K562 (cell line): ENCODE measurements around the gene PALLD. TPM values are rescaled to one million over a fixed set of nuclear protein-coding genes. Genes with fewer than 3 reads are reported as not detected.

ENCODE experiments used
- ATAC-seq: fragments of 200-7000 bp; cut with Tn5 transposase; 3 replicates; pipeline ENCODE4 v1.9.1; 2020; ENCODE audit warnings: moderate library complexity
- BruUV-seq: library from RNA; stranded (reverse); fragments of 400-500 nt; replicated peaks from 2 replicates; lab custom pipeline; 2021; lab: Mats Ljungman, UMichigan
- CTCF ChIA-PET: fragments of 300-600 bp; formaldehyde crosslinking; extraction: SDS; loops from one replicate; lab custom pipeline; 2021; ENCODE audit warnings: low intra/inter-chr PET ratio; lab: Yijun Ruan, JAX
- POLR2A ChIA-PET: fragments of 300-600, 350-650 bp; sonication (Branson Sonifier 250); formaldehyde crosslinking; extraction: SDS; loops from one replicate; lab custom pipeline; 2021; ENCODE audit warnings: antibody characterized with exemption, inconsistent platforms; lab: Yijun Ruan, JAX
- DNase-seq, 4 experiments: peaks; one replicate each; pipeline versions ENCODE4 v3.0.0 to v3.0.0-alpha.2; 2011 to 2018; ENCODE audit warnings: low spot score in 3 of 4, mixed read lengths in 3 of 4; ENCODE audit errors: extremely low read depth in 1 of 4
- FAIRE-seq: peaks from 2 replicates; lab custom pipeline; 2011; peaks lifted over from hg19 to GRCh38; lab: Jason Lieb, UNC
- H2AFZ ChIP-seq: 2 replicates; pipeline ENCODE4 v1.6.0; 2011; ENCODE audit warnings: low read depth, low read length, control low read depth, inconsistent platforms
- H3K27ac ChIP-seq: fragments of 200-600 bp; 3 replicates; pipeline ENCODE4 v1.8.0; 2011; ENCODE audit warnings: low read depth, mild to moderate bottlenecking, control low read depth, inconsistent platforms, low read length, moderate library complexity, mixed read lengths; ENCODE audit errors: extremely low read depth
- H3K27me3 ChIP-seq, 2 experiments: fragments of 300-600 bp in 1 of 2; 2 replicates in 1 of 2; 3 replicates in 1 of 2; pipeline versions ENCODE4 v1.6.0 to v1.8.0; 2011; ENCODE audit warnings: inconsistent platforms in 2 of 2, low read length in 2 of 2, mild to moderate bottlenecking in 1 of 2, mixed read lengths in 1 of 2, moderate library complexity in 1 of 2; ENCODE audit not compliant: control insufficient read depth in 2 of 2, insufficient read depth in 2 of 2
- H3K36me3 ChIP-seq: fragments of 300-600 bp; 3 replicates; pipeline ENCODE4 v1.8.0; 2011; ENCODE audit warnings: mild to moderate bottlenecking, low read length, inconsistent platforms; ENCODE audit not compliant: control insufficient read depth, insufficient read depth
- H3K4me1 ChIP-seq, 2 experiments: fragments of 200-600 bp in 1 of 2; replicated peaks in 1 of 2; 2 replicates in 1 of 2; 3 replicates in 1 of 2; pipeline versions ENCODE4 v1.5.1 to v1.8.0; 2011; ENCODE audit warnings: inconsistent platforms in 2 of 2, low read length in 2 of 2, mild to moderate bottlenecking in 1 of 2, mixed read lengths in 1 of 2, moderate library complexity in 1 of 2; ENCODE audit not compliant: control insufficient read depth in 2 of 2, insufficient read depth in 2 of 2
- H3K4me2 ChIP-seq: 2 replicates; pipeline ENCODE4 v1.6.1; 2011; ENCODE audit warnings: low read length, control low read depth, inconsistent platforms, mixed read lengths; ENCODE audit not compliant: insufficient read depth
- H3K4me3 ChIP-seq: fragments of 200-600 bp; sonication (generic), shearing (Covaris generic); 2 replicates; pipeline ENCODE4 v1.5.1; 2016; ENCODE audit warnings: control low read depth, inconsistent platforms
- H3K79me2 ChIP-seq: fragments of 200-600 bp; 3 replicates; pipeline ENCODE4 v1.8.0; 2011; ENCODE audit warnings: low read length, inconsistent platforms; ENCODE audit not compliant: control insufficient read depth, insufficient read depth
- H3K9ac ChIP-seq, 2 experiments: 2 replicates each; pipeline versions ENCODE4 v1.6.0 to v1.6.1; 2011; ENCODE audit warnings: low read depth in 2 of 2, low read length in 2 of 2, control low read depth in 1 of 2, inconsistent platforms in 1 of 2, mild to moderate bottlenecking in 1 of 2, mixed read lengths in 1 of 2; ENCODE audit not compliant: insufficient read depth in 1 of 2
- H3K9me1 ChIP-seq: one replicate; pipeline ENCODE4 v1.6.0; 2011; ENCODE audit warnings: inconsistent platforms, mild to moderate bottlenecking, low read length, moderate library complexity; ENCODE audit not compliant: control insufficient read depth, insufficient read depth
- H3K9me3 ChIP-seq: replicated peaks from 2 replicates; pipeline ENCODE4 v1.5.1; 2011; ENCODE audit warnings: low read depth, low read length, inconsistent platforms; ENCODE audit not compliant: control insufficient read depth, insufficient read depth
- H4K20me1 ChIP-seq: replicated peaks from 2 replicates; pipeline ENCODE4 v1.6.1; 2011; ENCODE audit warnings: low read length, inconsistent platforms, mixed read lengths; ENCODE audit not compliant: control insufficient read depth, insufficient read depth
- ARID4B ChIP-seq: sonication (generic); formaldehyde crosslinking; IDR thresholded peaks from 2 replicates; pipeline ENCODE4 v1.8.0; 2022; ENCODE audit warnings: mild to moderate bottlenecking, missing genetic modification reagents
- ATF7 ChIP-seq: fragments of 450-650 bp; IDR thresholded peaks from 2 replicates; pipeline ENCODE4 v1.7.1; 2014; ENCODE audit warnings: mild to moderate bottlenecking, moderate library complexity
- BMI1 ChIP-seq: fragments of 150-350 bp; IDR thresholded peaks from 2 replicates; pipeline ENCODE4 v1.6.1; 2014; ENCODE audit warnings: low read length
- CBX2 ChIP-seq: fragments of 200-600 bp; sonication (generic); IDR thresholded peaks from one replicate; pipeline ENCODE4 v1.6.1; 2012; ENCODE audit warnings: mild to moderate bottlenecking, low read length, inconsistent platforms; ENCODE audit not compliant: insufficient read depth, poor library complexity, severe bottlenecking
- CSDE1 ChIP-seq, 2 experiments: fragments of 450-650 bp; IDR thresholded peaks; 2 replicates each; pipeline ENCODE4 v1.6.1; 2016; ENCODE audit warnings: mild to moderate bottlenecking in 1 of 2
- ETS2 ChIP-seq: IDR thresholded peaks from 2 replicates; pipeline ENCODE4 v1.6.1; 2016; ENCODE audit warnings: borderline replicate concordance, missing genetic modification characterization, mild to moderate bottlenecking, moderate library complexity, missing compliant biosample characterization; ENCODE audit not compliant: poor library complexity, severe bottlenecking
- IRF2 ChIP-seq: sonication (generic); formaldehyde crosslinking; IDR thresholded peaks from 2 replicates; pipeline ENCODE4 v1.8.1; 2022; ENCODE audit warnings: mild to moderate bottlenecking, missing genetic modification reagents
- KLF13 ChIP-seq: fragments of 450-650 bp; IDR thresholded peaks from 2 replicates; pipeline ENCODE4 v1.6.1; 2016; ENCODE audit warnings: missing genetic modification characterization, low read depth, mild to moderate bottlenecking, missing compliant biosample characterization, moderate library complexity, borderline replicate concordance
- MAX ChIP-seq: sonication (generic); formaldehyde crosslinking; IDR thresholded peaks from 2 replicates; pipeline ENCODE4 v1.9.0; 2022; ENCODE audit warnings: mild to moderate bottlenecking, missing genetic modification reagents
- NCOA4 ChIP-seq: fragments of 450-650 bp; IDR thresholded peaks from 2 replicates; pipeline ENCODE4 v1.6.1; 2018; ENCODE audit warnings: mild to moderate bottlenecking; ENCODE audit not compliant: partially characterized antibody
- NCOA6 ChIP-seq: fragments of 450-650 bp; IDR thresholded peaks from 2 replicates; pipeline ENCODE4 v1.6.1; 2017; ENCODE audit warnings: mild to moderate bottlenecking
- RBBP5 ChIP-seq: fragments of 200-600 bp; sonication (generic); IDR thresholded peaks from 2 replicates; pipeline ENCODE4 v1.6.1; 2012; ENCODE audit warnings: borderline replicate concordance, mild to moderate bottlenecking, low read length, control low read depth, inconsistent platforms; ENCODE audit not compliant: insufficient read depth, poor library complexity, severe bottlenecking
- SMAD3 ChIP-seq: fragments of 450-650 bp; formaldehyde crosslinking; conservative IDR thresholded peaks from 2 replicates; pipeline ENCODE4 v1.4.0; 2020; ENCODE audit warnings: mild to moderate bottlenecking
- STAT5B ChIP-seq: fragments of 250-450 bp; sonication (Bioruptor Pico); IDR thresholded peaks from 2 replicates; pipeline ENCODE4 v1.8.0; 2021; ENCODE audit warnings: mild to moderate bottlenecking, inconsistent platforms
- TAL1 ChIP-seq: fragments of 450-650 bp; IDR thresholded peaks from 2 replicates; pipeline ENCODE4 v1.6.1; 2016; ENCODE audit warnings: mild to moderate bottlenecking
- TCFL5 ChIP-seq: fragments of 250-450 bp; sonication (Bioruptor Pico); conservative IDR thresholded peaks from 2 replicates; pipeline ENCODE4 v1.6.1; 2021; ENCODE audit warnings: mild to moderate bottlenecking, moderate library complexity, matching md5 sums
- TRIM28 ChIP-seq: fragments of 450-650 bp; IDR thresholded peaks from 2 replicates; pipeline ENCODE4 v1.6.1; 2017
- TSC22D4 ChIP-seq: fragments of 450-650 bp; IDR thresholded peaks from 2 replicates; pipeline ENCODE4 v1.6.1; 2016; ENCODE audit warnings: missing genetic modification characterization, missing biosample characterization, control low read depth
- WGBS: fragments of 100-300 bp; shearing (Covaris generic); methylation state at CpG from one replicate; pipeline ENCODE4 v1.1.6; 2016; ENCODE audit warnings: low coverage, mixed read lengths; ENCODE audit not compliant: insufficient coverage; ENCODE audit errors: missing lambda C conversion rate; 5-methylcytosine and 5-hydroxymethylcytosine counted together
- in situ Hi-C: fragments of 300-500 bp; cut with MboI; formaldehyde crosslinking; loops from 4 replicates; pipeline ENCODE4 v1.15.0; 2018; ENCODE audit warnings: inconsistent platforms, mixed read lengths
- intact Hi-C: fragments of 100-400 bp; cut with micrococcal nuclease; formaldehyde crosslinking; loops from 2 replicates; pipeline ENCODE4 v1.14.2; 2022
- polyA plus RNA-seq, 8 experiments: library from polyadenylated mRNA; depleted of rRNA in 4 of 8; stranded (reverse) in 5 of 8; unstranded in 3 of 8; fragments of >200 nt; fragmentation: Nextera tagmentation in 2 of 8; fragmentation: Illumina TruSeq in 1 of 8; extraction: Ambion mirVana in 2 of 8; extraction: Trizol in 1 of 8; gene quantifications; 2 replicates each; pipeline versions ENCODE4 v1.2.1 to v1.2.3, GENCODE V29; 2011 to 2014; ENCODE audit warnings: inconsistent platforms in 1 of 8, missing spikeins in 1 of 8
- total RNA-seq, 7 experiments: library from RNA; depleted of rRNA in 6 of 7; stranded (reverse); fragments of >200 nt in 6 of 7; fragmentation: Illumina TruSeq in 2 of 7; extraction: Trizol in 2 of 7; gene quantifications; 2 replicates each; pipeline versions ENCODE4 v1.2.1 to v1.2.3, GENCODE V29; 2011 to 2021; ENCODE audit warnings: low replicate concordance in 1 of 7

The PALLD gene
- total and polyA plus RNA-seq, 9 of the 15 experiments (the other 6 are each of a cell fraction or from before 2014, with no cell fraction given): 0.01 to 0.35 (median 0.06) TPM; not detected in 3

DNA sequence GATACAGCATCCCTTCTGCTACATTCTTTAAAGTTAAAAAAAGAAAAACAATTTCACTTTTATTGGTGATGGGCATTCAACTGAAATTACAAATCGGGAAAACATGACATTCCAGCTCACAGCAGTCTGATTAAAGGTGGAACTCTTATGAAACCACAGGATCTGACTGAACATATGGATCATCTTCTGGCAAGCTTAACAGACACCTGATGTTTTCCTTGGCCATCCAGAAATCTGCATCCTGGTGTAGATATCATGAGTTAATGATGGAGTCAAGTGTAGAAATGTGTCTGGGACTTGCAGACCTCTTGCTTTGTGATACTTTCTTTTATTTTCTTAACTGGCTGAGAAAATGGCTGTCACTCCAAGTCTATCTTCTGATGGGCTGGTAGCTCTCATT is 345.3 kb downstream of the PALLD start (continued):
- no peak for TF ChIP-seq ARID4B
- TF ChIP-seq NCOA6: no peak

GRCh38 chr4:168843635-168844034 is 346.8 kb downstream of the PALLD start:
- CTCF ChIA-PET: no interaction called here
- BruUV-seq: no TSS peak
- Histone ChIP-seq H3K9ac (no peak overlapping the region), H3K4me2 (no peak overlapping the region), H3K27ac (no peak overlapping the region), H2AFZ (no peak overlapping the region), H3K27me3 (peaks cover 2 to 4% of the 10 kb centered on the region in 2 experiments; a peak in 1 of 5 replicates), H3K79me2 (no peaks in the 10 kb centered on the region), H4K20me1 (no peaks in the 10 kb centered on the region), H3K4me1 (no peaks in the 10 kb centered on the region), H3K9me1 (no peaks in the 10 kb centered on the region), H3K9me3 (no peaks in the 10 kb centered on the region), H3K4me3 (no peak overlapping the region), H3K36me3 (no peaks in the 10 kb centered on the region)
- intact Hi-C loops (no loop called here), in situ Hi-C loops (no loop called here)
- no peak for TF ChIP-seq BMI1
- TF ChIP-seq TCFL5: no peak
- no peak for TF ChIP-seq NCOA4
- no peak for TF ChIP-seq TSC22D4 (tag)
- no peak for TF ChIP-seq TAL1
- no peak for TF ChIP-seq CBX2
- no peak for TF ChIP-seq ETS2 (tag)
- no peak for TF ChIP-seq RBBP5
- TF ChIP-seq STAT5B (CRISPR knock-in tag): no peak
- TF ChIP-seq CSDE1 (IDR thresholded peaks at IDR 0.05): no peak
- TF ChIP-seq MAX (CRISPR knock-in tag): no peak
- no peak for TF ChIP-seq SMAD3 (CRISPR knock-in tag)
- TF ChIP-seq IRF2 (CRISPR knock-in tag): no peak
- TF ChIP-seq ATF7: no peak
- no peak for TF ChIP-seq KLF13 (tag)
- no peak for TF ChIP-seq TRIM28
- no peak for ATAC-seq
- POLR2A ChIA-PET: no interaction called here
- FAIRE-seq: no peak
- DNase-seq: no peak
- WGBS: 2% methylated on average over 7 of the region's 7 CpGs
